DND-41 (cell line): ENCODE data around the gene TPM4.

Source experiments
- ATAC-seq: fragments of 200-7000 bp; cut with Tn5 transposase; 3 replicates; pipeline ENCODE4 v1.9.1; 2021; ENCODE audit warnings: low read depth; ENCODE audit not compliant: insufficient read depth
- DNase-seq: peaks from one replicate; pipeline ENCODE4 v3.0.0-alpha.2; 2020
- H2AFZ ChIP-seq: 2 replicates; pipeline ENCODE4 v1.6.0; 2012; ENCODE audit warnings: low read depth, low read length
- H3K27ac ChIP-seq: 2 replicates; pipeline ENCODE4 v1.5.1; 2012; ENCODE audit warnings: low read length, inconsistent platforms
- H3K27me3 ChIP-seq: fragments of 200-600 bp; sonication (generic); 2 replicates; pipeline ENCODE4 v1.6.0; 2012; ENCODE audit warnings: low read length, mild to moderate bottlenecking, inconsistent platforms; ENCODE audit not compliant: insufficient read depth, poor library complexity
- H3K36me3 ChIP-seq: 2 replicates; pipeline ENCODE4 v1.5.1; 2012; ENCODE audit warnings: low read length, inconsistent platforms; ENCODE audit not compliant: insufficient read depth
- H3K4me1 ChIP-seq: 2 replicates; pipeline ENCODE4 v1.5.1; 2012; ENCODE audit warnings: mild to moderate bottlenecking, low read length; ENCODE audit not compliant: insufficient read depth
- H3K4me2 ChIP-seq: 2 replicates; pipeline ENCODE4 v1.6.0; 2012; ENCODE audit warnings: mild to moderate bottlenecking, moderate library complexity, low read length, inconsistent platforms; ENCODE audit not compliant: insufficient read depth
- H3K4me3 ChIP-seq, 2 experiments: fragments of 200-600 bp in 1 of 2; shearing (Covaris generic) in 1 of 2; 2 replicates each; pipeline ENCODE4 v1.5.1; 2012 to 2016; ENCODE audit warnings: inconsistent platforms in 2 of 2, low read length in 2 of 2, mild to moderate bottlenecking in 2 of 2, low read depth in 1 of 2, moderate library complexity in 1 of 2
- H3K79me2 ChIP-seq: 2 replicates; pipeline ENCODE4 v1.6.0; 2012; ENCODE audit warnings: low read length, inconsistent platforms; ENCODE audit not compliant: insufficient read depth
- H3K9ac ChIP-seq: 2 replicates; pipeline ENCODE4 v1.6.0; 2012; ENCODE audit warnings: low read depth, mild to moderate bottlenecking, inconsistent platforms, low read length, moderate library complexity
- H3K9me3 ChIP-seq: 2 replicates; pipeline ENCODE4 v1.5.1; 2012; ENCODE audit warnings: low read length, moderate library complexity, mild to moderate bottlenecking, inconsistent platforms; ENCODE audit not compliant: insufficient read depth, severe bottlenecking
- H4K20me1 ChIP-seq: 2 replicates; pipeline ENCODE4 v1.6.0; 2012; ENCODE audit warnings: low read length; ENCODE audit not compliant: insufficient read depth
- EZH2 ChIP-seq: IDR thresholded peaks from 3 replicates; pipeline ENCODE4 v1.6.1; 2012; ENCODE audit warnings: borderline replicate concordance, low read depth, mild to moderate bottlenecking, moderate library complexity, low read length, inconsistent platforms; ENCODE audit not compliant: severe bottlenecking
- TF ChIP-seq, protein P1 (sequence below): IDR thresholded peaks from 2 replicates; pipeline ENCODE4 v1.5.1; 2012; ENCODE audit warnings: borderline replicate concordance, low read length, moderate library complexity, mild to moderate bottlenecking; ENCODE audit not compliant: poor library complexity, severe bottlenecking; ENCODE audit errors: extremely low read depth

The TPM4 gene

DNA sequence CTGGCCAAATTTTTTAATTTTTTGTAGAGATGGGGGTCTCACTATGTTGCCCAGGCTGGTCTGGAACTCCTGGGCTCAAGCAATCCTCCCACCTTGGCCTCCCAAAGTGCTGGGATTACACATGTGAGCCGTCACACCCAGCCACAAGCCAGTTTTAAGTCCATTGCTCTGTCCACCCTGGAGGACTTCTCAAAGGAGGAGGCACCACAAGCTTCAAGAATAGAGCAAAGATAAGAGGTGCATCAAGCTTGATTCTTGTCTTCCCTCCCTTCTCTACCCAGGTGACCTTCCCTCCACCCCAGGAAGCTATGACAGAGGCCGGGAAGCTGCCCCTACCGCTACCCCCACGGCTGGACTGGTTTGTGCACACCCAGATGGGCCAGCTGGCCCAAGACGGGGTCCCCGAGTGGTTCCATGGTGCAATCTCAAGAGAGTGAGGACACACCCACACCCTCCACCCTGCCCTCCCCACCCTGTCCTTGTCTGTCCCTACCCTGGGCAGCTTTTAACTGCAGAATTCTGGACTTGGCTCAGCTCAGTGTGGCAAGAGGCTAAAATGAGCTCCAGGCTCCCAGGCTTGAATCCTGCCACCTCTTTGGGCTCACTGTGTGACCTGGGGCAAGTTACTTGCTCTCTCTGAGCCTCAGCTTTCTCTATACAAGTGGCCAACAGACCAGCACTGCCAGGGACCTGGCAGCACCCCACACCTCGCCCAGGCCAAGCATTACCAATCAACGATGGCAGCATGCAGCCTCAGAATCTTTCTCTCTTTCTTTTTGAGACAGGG lies 72.3 kb downstream of the TPM4 start:
- no peaks in the 10 kb centered on the region for H3K9me3 ChIP-seq
- no peaks in the 10 kb centered on the region for H3K79me2 ChIP-seq
- H3K9ac ChIP-seq: no peak overlapping the region
- no peaks in the 10 kb centered on the region for H3K27me3 ChIP-seq
- H3K4me3 ChIP-seq: no peak overlapping the region
- TF ChIP-seq EZH2: no peak
- TF ChIP-seq, protein P1, sequence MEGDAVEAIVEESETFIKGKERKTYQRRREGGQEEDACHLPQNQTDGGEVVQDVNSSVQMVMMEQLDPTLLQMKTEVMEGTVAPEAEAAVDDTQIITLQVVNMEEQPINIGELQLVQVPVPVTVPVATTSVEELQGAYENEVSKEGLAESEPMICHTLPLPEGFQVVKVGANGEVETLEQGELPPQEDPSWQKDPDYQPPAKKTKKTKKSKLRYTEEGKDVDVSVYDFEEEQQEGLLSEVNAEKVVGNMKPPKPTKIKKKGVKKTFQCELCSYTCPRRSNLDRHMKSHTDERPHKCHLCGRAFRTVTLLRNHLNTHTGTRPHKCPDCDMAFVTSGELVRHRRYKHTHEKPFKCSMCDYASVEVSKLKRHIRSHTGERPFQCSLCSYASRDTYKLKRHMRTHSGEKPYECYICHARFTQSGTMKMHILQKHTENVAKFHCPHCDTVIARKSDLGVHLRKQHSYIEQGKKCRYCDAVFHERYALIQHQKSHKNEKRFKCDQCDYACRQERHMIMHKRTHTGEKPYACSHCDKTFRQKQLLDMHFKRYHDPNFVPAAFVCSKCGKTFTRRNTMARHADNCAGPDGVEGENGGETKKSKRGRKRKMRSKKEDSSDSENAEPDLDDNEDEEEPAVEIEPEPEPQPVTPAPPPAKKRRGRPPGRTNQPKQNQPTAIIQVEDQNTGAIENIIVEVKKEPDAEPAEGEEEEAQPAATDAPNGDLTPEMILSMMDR: no peak
- no peak overlapping the region for H2AFZ ChIP-seq
- no peak for DNase-seq
- no peaks in the 10 kb centered on the region; the same call in 1 of the 2 replicates for H4K20me1 ChIP-seq
- no peak overlapping the region for H3K27ac ChIP-seq
- ATAC-seq: no peak
- no peaks in the 10 kb centered on the region for H3K36me3 ChIP-seq
- no peaks in the 10 kb centered on the region for H3K4me1 ChIP-seq
- H3K4me2 ChIP-seq: no peak overlapping the region
